Prostate gland (tissue), 1 donor: ENCODE results near the gene RAVER2.
"Not testable (repeated sequence)": the region's sequence is repeated elsewhere in the genome, so short reads cannot be mapped to it uniquely, and the experiment has no call there.

Experiments
- POLR2A ChIP-seq: fragments of 450-650 bp; IDR thresholded peaks from one replicate; pipeline ENCODE4 v1.6.1; 2016; ENCODE audit warnings: antibody characterized with exemption, mild to moderate bottlenecking
- POLR2AphosphoS5 ChIP-seq: sonication (generic); formaldehyde crosslinking; IDR thresholded peaks from one replicate; pipeline ENCODE4 v1.6.1; 2017; ENCODE audit warnings: antibody characterized with exemption

- TF ChIP-seq POLR2AphosphoS5, POLR2A: not testable (repeated sequence)
Measured at GRCh38 chr1:64740687-64741086, 4.2 kb upstream of the RAVER2 start.
